ENCODE results near the gene TBX15.

Gene TBX15

DNA sequence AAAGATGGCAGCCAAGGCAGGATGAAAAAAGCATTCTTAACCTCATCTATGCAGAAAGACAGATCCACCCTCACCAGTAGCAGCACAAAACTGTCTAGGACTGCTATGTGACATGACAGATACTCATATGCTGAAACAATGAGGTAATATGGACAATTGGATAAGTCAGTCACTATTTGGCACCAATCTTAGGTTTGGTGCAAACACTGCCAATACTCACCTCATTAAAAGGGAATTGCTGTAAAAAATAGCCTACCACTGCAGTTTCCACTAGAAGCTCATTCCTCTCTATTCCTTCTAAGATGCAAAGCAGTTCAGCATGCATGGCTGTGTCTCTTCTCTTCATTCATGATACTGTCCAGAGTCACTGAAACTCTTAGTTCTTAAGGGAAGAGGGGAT, 91.7 kb downstream of the TBX15 start:
- Histone ChIP-seq H3K4me2 (ENCODE audit: low read length) (no peak overlapping the region), H3K4me1 (no peaks in the 10 kb centered on the region), H3K9ac (no peak overlapping the region), H3K4me3 (ENCODE audit: low read depth, low read length) (no peak overlapping the region), H3K79me2 (no peaks in the 10 kb centered on the region), H3K27me3 (ENCODE audit: control insufficient read depth, insufficient read depth, low read length) (no peaks in the 10 kb centered on the region), H3K36me3 (ENCODE audit: control insufficient read depth, insufficient read depth, low read length) (no peaks in the 10 kb centered on the region), H3K9me3 (ENCODE audit: control insufficient read depth, low read length) (no peaks in the 10 kb centered on the region), H2AFZ (no peak overlapping the region), H3K27ac (no peak overlapping the region)
- TF ChIP-seq, protein P1, sequence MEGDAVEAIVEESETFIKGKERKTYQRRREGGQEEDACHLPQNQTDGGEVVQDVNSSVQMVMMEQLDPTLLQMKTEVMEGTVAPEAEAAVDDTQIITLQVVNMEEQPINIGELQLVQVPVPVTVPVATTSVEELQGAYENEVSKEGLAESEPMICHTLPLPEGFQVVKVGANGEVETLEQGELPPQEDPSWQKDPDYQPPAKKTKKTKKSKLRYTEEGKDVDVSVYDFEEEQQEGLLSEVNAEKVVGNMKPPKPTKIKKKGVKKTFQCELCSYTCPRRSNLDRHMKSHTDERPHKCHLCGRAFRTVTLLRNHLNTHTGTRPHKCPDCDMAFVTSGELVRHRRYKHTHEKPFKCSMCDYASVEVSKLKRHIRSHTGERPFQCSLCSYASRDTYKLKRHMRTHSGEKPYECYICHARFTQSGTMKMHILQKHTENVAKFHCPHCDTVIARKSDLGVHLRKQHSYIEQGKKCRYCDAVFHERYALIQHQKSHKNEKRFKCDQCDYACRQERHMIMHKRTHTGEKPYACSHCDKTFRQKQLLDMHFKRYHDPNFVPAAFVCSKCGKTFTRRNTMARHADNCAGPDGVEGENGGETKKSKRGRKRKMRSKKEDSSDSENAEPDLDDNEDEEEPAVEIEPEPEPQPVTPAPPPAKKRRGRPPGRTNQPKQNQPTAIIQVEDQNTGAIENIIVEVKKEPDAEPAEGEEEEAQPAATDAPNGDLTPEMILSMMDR (IDR thresholded peaks at IDR 0.05) = no peak

DNA sequence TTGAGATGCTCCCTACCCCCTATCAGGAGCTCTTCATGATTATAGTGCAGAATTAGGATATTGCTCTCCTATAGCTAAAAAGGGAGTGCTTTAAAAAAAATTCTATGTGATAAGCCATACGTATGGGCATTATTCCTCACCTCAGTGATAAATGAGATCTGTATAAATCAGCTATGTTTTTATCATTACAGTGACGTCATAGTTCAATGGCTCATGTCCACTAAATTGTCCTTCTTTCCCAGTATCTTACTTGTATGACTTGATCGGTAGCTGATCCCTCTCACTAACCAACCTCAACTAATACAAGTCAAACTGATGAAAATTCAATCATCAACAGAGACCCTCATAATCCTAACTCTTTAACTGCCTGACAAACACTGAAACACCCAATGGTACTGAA, 93.3 kb downstream of the TBX15 start:
- no peaks in the 10 kb centered on the region for H3K27me3 ChIP-seq (ENCODE audit: control insufficient read depth, insufficient read depth, low read length)
- no peaks in the 10 kb centered on the region for H3K79me2 ChIP-seq
- H3K36me3 ChIP-seq (ENCODE audit: control insufficient read depth, insufficient read depth, low read length) = no peaks in the 10 kb centered on the region
- H3K27ac ChIP-seq = no peak overlapping the region
- no peaks in the 10 kb centered on the region for H3K9me3 ChIP-seq (ENCODE audit: control insufficient read depth, low read length)
- no peaks in the 10 kb centered on the region for H3K4me1 ChIP-seq
- H3K4me2 ChIP-seq (ENCODE audit: low read length) = no peak overlapping the region
- H2AFZ ChIP-seq = no peak overlapping the region
- H3K9ac ChIP-seq = no peak overlapping the region
- H3K4me3 ChIP-seq (ENCODE audit: low read depth, low read length) = no peak overlapping the region
- TF ChIP-seq, protein P1 (IDR thresholded peaks at IDR 0.05) = no peak

DNA sequence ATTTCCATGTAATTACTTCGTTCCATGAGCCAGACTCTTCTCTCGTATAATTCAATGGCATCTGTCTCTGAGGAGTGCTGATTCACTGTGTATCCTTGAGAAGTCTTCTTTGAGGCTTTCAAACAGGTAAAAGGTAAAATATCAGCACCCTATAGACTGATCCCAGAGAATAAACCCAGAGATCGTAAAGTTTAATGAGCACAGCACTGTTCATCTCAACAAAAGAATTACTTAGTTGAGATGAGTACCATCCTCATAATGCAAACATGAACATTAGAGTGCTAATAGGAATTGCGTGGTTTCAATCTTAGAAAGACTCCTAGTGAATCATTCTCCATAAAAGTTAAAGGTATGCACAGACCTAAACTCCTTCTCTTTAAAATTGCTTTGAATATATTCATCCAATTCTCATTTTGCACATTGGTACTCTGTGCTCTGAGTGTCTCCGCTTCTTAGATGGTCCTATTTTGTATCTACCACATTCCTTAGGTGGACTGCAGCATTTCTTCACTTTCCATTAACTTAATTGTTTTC, 97.2 kb downstream of the TBX15 start:
- H3K9me3 ChIP-seq (ENCODE audit: control insufficient read depth, low read length) = no peaks in the 10 kb centered on the region
- H2AFZ ChIP-seq = no peak overlapping the region
- H3K4me2 ChIP-seq (ENCODE audit: low read length) = no peak overlapping the region
- no peaks in the 10 kb centered on the region for H3K4me1 ChIP-seq
- TF ChIP-seq, protein P1 (IDR thresholded peaks at IDR 0.05) = no peak
- no peak overlapping the region for H3K4me3 ChIP-seq (ENCODE audit: low read depth, low read length)
- no peak overlapping the region for H3K27ac ChIP-seq
- H3K9ac ChIP-seq = no peak overlapping the region
- no peaks in the 10 kb centered on the region for H3K79me2 ChIP-seq
- no peaks in the 10 kb centered on the region for H3K36me3 ChIP-seq (ENCODE audit: control insufficient read depth, insufficient read depth, low read length)
- H3K27me3 ChIP-seq (ENCODE audit: control insufficient read depth, insufficient read depth, low read length) = no peaks in the 10 kb centered on the region

DNA sequence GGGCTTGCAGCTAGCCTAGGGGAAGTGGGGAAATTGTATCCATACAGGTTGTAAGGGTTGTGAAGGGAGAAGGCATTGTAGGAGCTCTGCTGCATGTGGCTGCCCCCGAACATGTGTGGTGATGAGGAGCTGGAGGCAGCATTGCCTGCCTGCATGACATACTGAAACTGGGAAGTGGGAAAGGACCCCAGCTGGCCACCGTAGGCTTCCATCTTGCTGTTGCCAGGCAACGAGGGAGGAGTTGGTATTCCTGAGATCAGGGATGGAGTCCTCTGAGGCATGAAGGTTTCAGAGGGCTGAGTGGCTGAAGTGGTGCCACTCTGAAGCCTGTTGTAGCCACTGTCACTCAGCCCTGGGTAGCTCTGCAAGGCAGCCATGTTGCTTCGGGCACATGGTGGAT, 103.2 kb downstream of the TBX15 start:
- Histone ChIP-seq H2AFZ (no peak overlapping the region), H3K4me2 (ENCODE audit: low read length) (no peak overlapping the region), H3K79me2 (no peaks in the 10 kb centered on the region), H3K27me3 (ENCODE audit: control insufficient read depth, insufficient read depth, low read length) (no peaks in the 10 kb centered on the region), H3K27ac (no peak overlapping the region), H3K36me3 (ENCODE audit: control insufficient read depth, insufficient read depth, low read length) (no peaks in the 10 kb centered on the region), H3K9ac (no peak overlapping the region), H3K4me1 (no peaks in the 10 kb centered on the region), H3K4me3 (ENCODE audit: low read depth, low read length) (no peak overlapping the region), H3K9me3 (ENCODE audit: control insufficient read depth, low read length) (no peaks in the 10 kb centered on the region)
- TF ChIP-seq, protein P1 (IDR thresholded peaks at IDR 0.05) = no peak

DNA sequence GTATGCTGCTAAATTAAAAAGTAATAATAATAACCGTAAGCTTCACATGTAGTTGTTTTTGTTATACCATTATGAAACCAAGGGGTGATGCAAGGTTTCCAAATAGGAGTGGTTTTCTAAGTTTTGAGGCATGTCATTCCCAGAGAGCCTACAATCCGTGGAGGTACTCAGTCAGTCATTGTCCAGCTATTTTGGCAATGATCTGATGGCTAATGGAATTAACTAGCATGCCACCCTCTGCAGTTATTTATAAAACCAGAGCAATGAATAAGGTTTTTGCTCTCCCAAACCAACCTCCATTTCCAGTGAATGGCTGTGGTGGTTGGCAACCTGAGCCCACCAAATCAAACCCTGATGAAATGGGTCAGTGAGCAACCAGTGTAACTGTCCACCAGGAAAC, 106.4 kb downstream of the TBX15 start:
- H3K27ac ChIP-seq = no peak overlapping the region
- no peak overlapping the region for H2AFZ ChIP-seq
- no peaks in the 10 kb centered on the region for H3K36me3 ChIP-seq (ENCODE audit: control insufficient read depth, insufficient read depth, low read length)
- H3K9me3 ChIP-seq (ENCODE audit: control insufficient read depth, low read length) = no peaks in the 10 kb centered on the region
- H3K4me2 ChIP-seq (ENCODE audit: low read length) = no peak overlapping the region
- H3K9ac ChIP-seq = no peak overlapping the region
- TF ChIP-seq, protein P1 (IDR thresholded peaks at IDR 0.05) = no peak
- H3K4me1 ChIP-seq = no peaks in the 10 kb centered on the region
- no peaks in the 10 kb centered on the region for H3K27me3 ChIP-seq (ENCODE audit: control insufficient read depth, insufficient read depth, low read length)
- H3K4me3 ChIP-seq (ENCODE audit: low read depth, low read length) = no peak overlapping the region
- no peaks in the 10 kb centered on the region for H3K79me2 ChIP-seq
